Loucy (cell line): ENCODE results near the gene C8G.

Experiments used
- CTCF ChIP-seq: fragments of 200-600 bp; sonication (generic); conservative IDR thresholded peaks from 2 replicates; pipeline ENCODE4 v1.5.1; 2014; ENCODE audit warnings: mild to moderate bottlenecking, antibody characterized with exemption, low read length
- EZH2phosphoT487 ChIP-seq: fragments of 200-600 bp; IDR thresholded peaks from 2 replicates; pipeline ENCODE4 v1.6.1; 2018; ENCODE audit warnings: antibody characterized with exemption, mild to moderate bottlenecking, moderate library complexity, borderline replicate concordance

- TF ChIP-seq CTCF (no peak), EZH2phosphoT487 (no peak)
Measured at GRCh38 chr9:136978865-136979544, 34.0 kb downstream of the C8G start.
